Uterus (tissue), 2 donors: ENCODE measurements around the gene ARL2.

ENCODE experiments used
- POLR2A ChIP-seq, 2 donors: fragments of 450-650 bp; IDR thresholded peaks; one replicate each; pipeline ENCODE4 v1.6.1; 2016; ENCODE audit warnings: antibody characterized with exemption in 2 of 2, mild to moderate bottlenecking in 1 of 2, moderate library complexity in 1 of 2
- TF ChIP-seq, protein P1 (sequence below), 4 experiments: fragments of 200-600 bp in 2 of 4; fragments of 450-650 bp in 2 of 4; sonication (generic) in 2 of 4; IDR thresholded peaks; one replicate each; pipeline ENCODE4 v1.5.1; 2016 to 2019; ENCODE audit warnings: antibody characterized with exemption in 4 of 4, mild to moderate bottlenecking in 2 of 4, moderate library complexity in 1 of 4

DNA sequence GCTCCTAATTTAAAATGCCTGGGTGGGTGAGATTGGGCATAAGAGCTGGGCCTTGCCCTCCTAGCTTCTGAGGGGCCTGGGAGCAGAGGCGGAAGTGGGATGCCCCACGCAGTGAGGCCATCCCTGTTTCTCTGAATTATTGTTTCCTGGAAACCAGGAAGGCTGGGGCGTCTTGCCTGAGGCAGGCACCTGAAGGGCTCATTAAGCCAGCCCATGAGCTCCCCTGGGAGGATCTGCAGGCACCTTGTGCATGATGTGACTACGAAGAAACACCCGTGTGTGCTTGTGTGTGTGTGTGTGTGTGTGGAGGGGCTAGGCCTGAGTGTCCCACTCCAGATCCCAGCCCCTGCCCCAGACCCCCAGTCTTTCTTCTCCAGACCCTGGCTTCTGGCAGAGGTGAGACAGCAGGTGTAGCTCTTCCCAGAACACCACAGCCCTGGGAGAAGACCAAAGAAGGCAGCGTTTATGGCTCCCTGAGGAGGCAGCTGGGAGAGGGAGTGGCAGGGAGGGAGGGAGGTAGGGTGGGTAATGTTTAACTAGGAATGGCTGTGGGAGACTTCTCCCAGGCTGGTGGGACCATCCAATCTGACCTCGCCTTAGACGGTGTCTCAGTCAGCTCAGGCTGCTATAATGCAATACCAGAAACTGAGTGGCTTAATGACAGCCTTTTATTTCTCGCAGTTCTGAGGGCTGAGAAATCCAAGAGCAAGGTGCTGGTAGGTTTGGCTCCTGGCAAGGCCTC is 15.1 kb upstream of the ARL2 start:
- no peak for TF ChIP-seq POLR2A (IDR thresholded peaks at IDR 0.05)
- TF ChIP-seq, protein P1, sequence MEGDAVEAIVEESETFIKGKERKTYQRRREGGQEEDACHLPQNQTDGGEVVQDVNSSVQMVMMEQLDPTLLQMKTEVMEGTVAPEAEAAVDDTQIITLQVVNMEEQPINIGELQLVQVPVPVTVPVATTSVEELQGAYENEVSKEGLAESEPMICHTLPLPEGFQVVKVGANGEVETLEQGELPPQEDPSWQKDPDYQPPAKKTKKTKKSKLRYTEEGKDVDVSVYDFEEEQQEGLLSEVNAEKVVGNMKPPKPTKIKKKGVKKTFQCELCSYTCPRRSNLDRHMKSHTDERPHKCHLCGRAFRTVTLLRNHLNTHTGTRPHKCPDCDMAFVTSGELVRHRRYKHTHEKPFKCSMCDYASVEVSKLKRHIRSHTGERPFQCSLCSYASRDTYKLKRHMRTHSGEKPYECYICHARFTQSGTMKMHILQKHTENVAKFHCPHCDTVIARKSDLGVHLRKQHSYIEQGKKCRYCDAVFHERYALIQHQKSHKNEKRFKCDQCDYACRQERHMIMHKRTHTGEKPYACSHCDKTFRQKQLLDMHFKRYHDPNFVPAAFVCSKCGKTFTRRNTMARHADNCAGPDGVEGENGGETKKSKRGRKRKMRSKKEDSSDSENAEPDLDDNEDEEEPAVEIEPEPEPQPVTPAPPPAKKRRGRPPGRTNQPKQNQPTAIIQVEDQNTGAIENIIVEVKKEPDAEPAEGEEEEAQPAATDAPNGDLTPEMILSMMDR (IDR thresholded peaks at IDR 0.05) = no peak
